Measurements from ENCODE around the gene PROCA1. TPM values are rescaled to one million over a fixed set of nuclear protein-coding genes. Genes with fewer than 3 reads are reported as not detected.

PROCA1 gene
- total and polyA plus RNA-seq, 2 of the 13 experiments (the other 11 are each of a cell fraction or from before 2014, with no cell fraction given): 0.73 to 1.5 TPM

GRCh38 chr17:28743243-28744103 is 31.8 kb upstream of the PROCA1 start, which contains the start of gene TRAF4 (continued):
- TF ChIP-seq ZNF687 (CRISPR knock-in tag; IDR thresholded peaks at IDR 0.05) (peak; percentile 80), ZNF317 (CRISPR knock-in tag; IDR thresholded peaks at IDR 0.05) (0 out of 2 replicates have a peak, but pooled peaks have one; percentile 55), HOXA5 (CRISPR knock-in tag; IDR thresholded peaks at IDR 0.05) (peak; percentile 29; the same call in 1 of the 2 replicates), MXD4 (CRISPR knock-in tag; IDR thresholded peaks at IDR 0.05) (peak; percentile 71; the same call in 1 of the 2 replicates), ZSCAN20 (CRISPR knock-in tag; IDR thresholded peaks at IDR 0.05; ENCODE audit: borderline replicate concordance) (peak; percentile 65; the same call in 1 of the 2 replicates), YY1 (IDR thresholded peaks at IDR 0.05; ENCODE audit: insufficient read depth, insufficient replicate concordance, low read depth, low read length) (peak; percentile 74), DRAP1 (CRISPR knock-in tag; IDR thresholded peaks at IDR 0.05) (peak; percentile 37; the same call in 1 of the 2 replicates), ZBTB7B (CRISPR knock-in tag; IDR thresholded peaks at IDR 0.05) (peak; percentile 50; the same call in 1 of the 2 replicates), TBX2 (CRISPR knock-in tag; IDR thresholded peaks at IDR 0.05; ENCODE audit: borderline replicate concordance) (peak; percentile 56; the same call in 1 of the 2 replicates), HNRNPL (IDR thresholded peaks at IDR 0.05; ENCODE audit: low read depth, low read length) (peak; percentile 61; the same call in 1 of the 2 replicates), ZNF280B (CRISPR knock-in tag; IDR thresholded peaks at IDR 0.05; ENCODE audit: borderline replicate concordance) (peak; percentile 29; the same call in 1 of the 2 replicates), SKI (IDR thresholded peaks at IDR 0.05; ENCODE audit: partially characterized antibody) (peak; percentile 17), POLR2AphosphoS5 (IDR thresholded peaks at IDR 0.05; ENCODE audit: low read depth, low read length) (peak; percentile 57), ZNF274 (CRISPR knock-in tag; IDR thresholded peaks at IDR 0.05) (peak; percentile 17; the same call in 1 of the 2 replicates), ZFP91 (CRISPR knock-in tag; IDR thresholded peaks at IDR 0.05; ENCODE audit: borderline replicate concordance) (0 out of 2 replicates have a peak, but pooled peaks have one; percentile 29), ZBTB37 (CRISPR knock-in tag; IDR thresholded peaks at IDR 0.05) (no peak), RBFOX2 (IDR thresholded peaks at IDR 0.05; ENCODE audit: low read depth, low read length) (peak; percentile 93), ZNF605 (CRISPR knock-in tag; IDR thresholded peaks at IDR 0.05) (peak; percentile 79), TP53 (CRISPR knock-in tag; conservative IDR thresholded peaks at IDR 0.05) (no peak)

Data from HepG2 (cell line).